Transverse colon (tissue), 4 donors: Measurements from ENCODE around the gene CCDC91.

ENCODE experiments used
- EP300 ChIP-seq: sonication (generic); formaldehyde crosslinking; IDR thresholded peaks from one replicate; pipeline ENCODE4 v1.6.1; 2017; ENCODE audit warnings: antibody characterized with exemption, low read depth
- POLR2A ChIP-seq: fragments of 450-650 bp; IDR thresholded peaks from one replicate; pipeline ENCODE4 v1.6.1; 2016; ENCODE audit warnings: antibody characterized with exemption, mild to moderate bottlenecking, moderate library complexity
- POLR2AphosphoS5 ChIP-seq, 3 donors: sonication (generic); formaldehyde crosslinking; IDR thresholded peaks; one replicate each; pipeline ENCODE4 v1.6.1; 2016; ENCODE audit warnings: antibody characterized with exemption in 3 of 3
- TF ChIP-seq, protein P1 (sequence below), 5 experiments: fragments of 200-600 bp in 3 of 5; fragments of 450-650 bp in 2 of 5; sonication (generic) in 3 of 5; IDR thresholded peaks; 1 replicate in 2 of 5; 2 replicates in 3 of 5; pipeline ENCODE4 v1.5.1; 2016 to 2017; ENCODE audit warnings: antibody characterized with exemption in 5 of 5, inconsistent platforms in 3 of 5, mild to moderate bottlenecking in 2 of 5, moderate library complexity in 1 of 5

DNA sequence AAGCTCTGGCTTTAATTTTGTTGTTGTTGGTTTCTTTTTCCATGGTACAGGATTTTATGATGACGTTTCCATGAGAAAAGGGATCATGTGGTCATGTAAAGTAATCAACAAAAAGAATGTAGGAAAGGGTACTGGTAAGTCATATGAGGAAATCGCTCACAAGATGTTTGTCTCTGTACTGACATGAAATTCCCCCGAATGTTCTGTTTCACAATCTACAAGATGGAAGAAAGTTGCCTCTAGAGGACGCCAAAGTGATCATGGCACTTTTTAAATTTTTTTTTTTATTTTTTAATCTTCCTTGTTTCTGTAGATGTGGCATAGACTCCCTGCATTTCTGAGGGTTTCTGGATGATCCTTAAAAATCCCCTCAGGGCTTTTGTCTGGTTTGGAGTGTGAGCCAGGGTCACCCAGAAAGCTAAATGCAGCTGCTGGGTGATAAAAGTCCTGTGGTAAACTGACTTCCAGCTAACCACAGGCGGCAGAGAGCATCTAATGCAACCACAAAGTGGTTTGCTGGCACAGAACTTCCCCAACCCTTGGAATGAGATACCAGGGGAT is 393.5 kb downstream of the CCDC91 start:
- TF ChIP-seq, protein P1, sequence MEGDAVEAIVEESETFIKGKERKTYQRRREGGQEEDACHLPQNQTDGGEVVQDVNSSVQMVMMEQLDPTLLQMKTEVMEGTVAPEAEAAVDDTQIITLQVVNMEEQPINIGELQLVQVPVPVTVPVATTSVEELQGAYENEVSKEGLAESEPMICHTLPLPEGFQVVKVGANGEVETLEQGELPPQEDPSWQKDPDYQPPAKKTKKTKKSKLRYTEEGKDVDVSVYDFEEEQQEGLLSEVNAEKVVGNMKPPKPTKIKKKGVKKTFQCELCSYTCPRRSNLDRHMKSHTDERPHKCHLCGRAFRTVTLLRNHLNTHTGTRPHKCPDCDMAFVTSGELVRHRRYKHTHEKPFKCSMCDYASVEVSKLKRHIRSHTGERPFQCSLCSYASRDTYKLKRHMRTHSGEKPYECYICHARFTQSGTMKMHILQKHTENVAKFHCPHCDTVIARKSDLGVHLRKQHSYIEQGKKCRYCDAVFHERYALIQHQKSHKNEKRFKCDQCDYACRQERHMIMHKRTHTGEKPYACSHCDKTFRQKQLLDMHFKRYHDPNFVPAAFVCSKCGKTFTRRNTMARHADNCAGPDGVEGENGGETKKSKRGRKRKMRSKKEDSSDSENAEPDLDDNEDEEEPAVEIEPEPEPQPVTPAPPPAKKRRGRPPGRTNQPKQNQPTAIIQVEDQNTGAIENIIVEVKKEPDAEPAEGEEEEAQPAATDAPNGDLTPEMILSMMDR (IDR thresholded peaks at IDR 0.05), result no peak
- TF ChIP-seq POLR2AphosphoS5 (IDR thresholded peaks at IDR 0.05), result no peak
- no peak for TF ChIP-seq POLR2A
- TF ChIP-seq EP300, result no peak
